Prostate gland (tissue), 2 donors: ENCODE measurements around the gene SHLD2.

Source experiments
- CTCF ChIP-seq, 4 experiments: fragments of 200-600 bp in 2 of 4; fragments of 450-650 bp in 2 of 4; sonication (generic) in 2 of 4; IDR thresholded peaks; 1 replicate in 3 of 4; 2 replicates in 1 of 4; pipeline ENCODE4 v1.5.1; 2016 to 2019; ENCODE audit warnings: antibody characterized with exemption in 4 of 4, mild to moderate bottlenecking in 2 of 4, moderate library complexity in 2 of 4
- POLR2A ChIP-seq: fragments of 450-650 bp; IDR thresholded peaks from one replicate; pipeline ENCODE4 v1.6.1; 2016; ENCODE audit warnings: antibody characterized with exemption, mild to moderate bottlenecking
- POLR2AphosphoS5 ChIP-seq: sonication (generic); formaldehyde crosslinking; IDR thresholded peaks from one replicate; pipeline ENCODE4 v1.6.1; 2017; ENCODE audit warnings: antibody characterized with exemption

- TF ChIP-seq POLR2A, result no peak
- no peak for TF ChIP-seq POLR2AphosphoS5
- peak in 1 of 4 experiments; percentile 3 for TF ChIP-seq CTCF (IDR thresholded peaks at IDR 0.05)
These were observed 1.2 kb upstream of the SHLD2 start for GRCh38 chr10:87093632-87094372.
